ENCODE results near the gene IGLON5. TPM values are rescaled to one million over a fixed set of nuclear protein-coding genes. Genes with fewer than 3 reads are reported as not detected.

IGLON5 gene
- total RNA-seq: not detected

DNA sequence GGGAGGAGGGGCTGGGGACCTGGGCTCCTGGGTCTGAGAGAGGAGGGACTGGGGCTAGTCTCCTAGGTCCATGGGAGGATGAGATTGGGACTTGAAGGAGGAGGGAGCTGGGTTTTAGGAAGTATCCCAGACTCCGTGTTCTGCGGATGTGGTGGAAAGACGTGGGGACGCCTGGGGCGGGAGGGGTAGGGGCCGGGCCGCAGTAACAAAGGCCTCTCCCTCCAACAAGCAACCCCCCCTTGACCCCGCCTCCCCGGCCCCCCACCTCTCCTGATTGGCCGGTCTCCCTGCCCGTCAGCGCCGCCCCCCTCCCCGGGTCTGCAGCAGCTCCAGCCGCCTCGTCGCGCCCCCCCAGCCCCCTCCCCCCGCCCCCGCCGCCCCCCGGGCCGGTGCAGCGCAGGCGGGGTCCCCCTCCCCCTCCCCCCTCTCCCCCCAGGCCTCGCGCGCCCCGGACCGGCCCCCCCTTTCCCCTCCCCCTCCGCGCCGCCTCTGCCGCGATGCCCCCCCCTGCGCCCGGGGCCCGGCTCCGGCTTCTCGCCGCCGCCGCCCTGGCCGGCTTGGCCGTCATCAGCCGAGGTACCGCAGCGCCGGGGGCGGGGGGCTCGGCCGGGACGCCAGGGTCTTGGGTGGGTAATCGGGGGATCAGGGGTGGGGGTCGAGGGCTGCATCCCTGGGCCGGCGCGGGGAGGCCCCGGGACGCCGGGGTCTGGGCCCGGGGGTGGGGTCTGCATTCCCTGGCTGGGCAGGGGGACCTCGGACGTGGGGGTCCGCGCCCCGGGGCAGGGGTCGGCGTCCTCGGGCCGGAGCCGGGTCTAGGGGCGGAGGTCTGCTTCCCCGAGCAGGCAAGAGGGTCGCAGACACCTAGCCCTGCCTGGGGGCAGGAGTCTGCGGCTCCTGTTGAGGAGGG lies at the start of gene IGLON5:
Gene IGLON5, plus strand, starts transcription at position 294 of the 907 bp plus-strand sequence. Its CDS starts 204 bp downstream, at position 498.

DNA sequence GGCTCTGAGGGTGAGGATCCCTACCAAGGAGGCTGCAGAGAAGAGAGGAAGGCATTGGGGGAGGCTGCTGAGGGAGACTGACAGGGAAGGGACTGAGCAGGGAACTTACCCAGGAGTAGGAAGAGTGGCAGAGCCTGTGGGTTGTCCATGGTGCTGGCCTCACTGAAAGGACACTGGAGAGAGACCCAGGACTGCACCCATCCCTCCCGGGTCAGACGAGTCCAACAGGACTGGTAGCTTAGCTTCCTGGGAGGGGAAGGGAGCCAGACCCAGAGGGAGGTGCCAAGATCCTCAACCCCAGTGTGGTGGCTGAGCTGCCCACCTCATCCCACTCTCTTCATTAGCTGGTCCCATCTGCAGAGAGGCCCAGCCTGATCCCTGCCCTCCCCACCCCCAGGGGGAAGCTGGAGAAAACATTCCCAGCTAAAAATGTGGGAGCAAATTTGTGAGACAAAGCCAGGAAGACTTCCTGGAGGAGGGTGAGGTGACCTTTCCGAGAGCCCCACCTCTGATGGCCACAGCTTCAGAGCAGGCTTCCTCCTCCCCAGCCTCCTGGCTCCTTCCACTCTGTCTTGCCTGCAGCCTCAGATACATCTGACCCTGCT lies 30.6 kb downstream of the IGLON5 start, which contains the start of gene VSIG10L:
Gene VSIG10L, minus strand, starts transcription at position 164 of the 605 bp plus-strand sequence. Its CDS starts 15 bp downstream, at position 149.

DNA sequence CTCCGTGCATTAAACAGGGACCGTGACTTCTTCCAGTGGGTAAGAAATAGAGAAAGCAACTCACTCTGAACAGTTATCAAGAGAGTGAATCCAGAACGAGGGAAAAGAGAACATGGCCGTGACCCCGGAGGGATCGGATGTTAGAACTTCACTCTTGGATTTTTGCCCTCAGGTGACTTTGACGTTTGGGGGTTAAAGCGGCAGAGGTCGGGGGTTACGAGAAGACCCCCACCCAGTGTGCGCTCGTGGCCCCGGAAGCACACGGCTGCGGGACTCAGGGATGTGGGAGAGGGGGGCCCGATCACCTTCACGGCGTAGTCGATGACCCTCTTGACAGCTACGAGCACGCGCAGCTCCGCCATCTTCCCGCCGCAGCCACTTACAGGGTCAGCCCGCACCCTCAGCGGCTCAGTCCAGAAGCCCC lies 54.5 kb downstream of the IGLON5 start, which contains the start of gene ETFB:
Gene ETFB, minus strand, starts transcription at position 424 of the 424 bp plus-strand sequence. Its CDS starts 62 bp downstream, at position 362.

DNA sequence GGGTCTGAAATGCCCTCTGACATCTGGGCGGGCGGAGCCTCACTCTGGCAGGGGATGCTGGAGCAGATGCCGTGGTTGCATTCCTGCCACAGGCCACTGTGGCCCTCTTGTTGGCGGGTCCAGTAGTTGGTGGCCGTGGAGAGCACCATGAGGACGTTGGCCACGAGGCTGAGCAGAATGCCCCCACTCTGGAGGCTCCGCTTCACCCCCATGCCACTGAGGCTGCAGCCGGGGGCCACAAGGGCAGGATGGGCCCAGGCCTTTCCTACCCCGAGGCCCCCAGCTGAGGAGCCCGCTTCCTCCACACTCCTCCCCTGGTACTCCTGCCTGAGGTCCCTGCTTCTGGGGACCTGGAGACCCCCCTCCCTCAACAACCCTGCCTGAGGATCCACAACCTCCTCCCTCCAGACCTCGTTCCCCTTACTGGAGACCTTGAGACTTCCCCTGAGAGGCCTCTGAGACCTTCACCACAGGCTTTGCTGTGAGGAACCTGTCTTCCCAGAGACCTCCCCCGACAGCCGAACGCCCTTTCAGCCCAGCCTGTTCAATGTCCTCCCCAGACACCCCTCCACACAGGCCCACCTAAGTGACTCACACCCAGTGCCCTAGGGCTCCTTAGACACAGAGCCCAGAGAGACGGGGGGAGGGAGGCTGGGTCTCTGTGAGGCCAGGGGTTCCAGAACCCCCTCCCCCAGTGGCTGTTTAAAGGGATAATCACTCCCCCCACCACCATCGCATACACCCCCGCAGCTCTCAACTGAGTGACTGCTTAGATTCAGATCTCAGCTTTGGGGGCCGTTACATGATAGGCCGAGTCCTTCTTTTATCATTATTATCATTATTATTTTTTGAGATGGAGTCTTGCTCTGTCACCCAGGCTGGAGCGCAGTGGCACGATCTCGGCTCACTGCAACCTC lies 57.2 kb downstream of the IGLON5 start, which contains the start of gene CLDND2:
Gene CLDND2, minus strand, starts transcription at position 638 of the 917 bp plus-strand sequence. Its CDS starts 426 bp downstream, at position 212.

DNA sequence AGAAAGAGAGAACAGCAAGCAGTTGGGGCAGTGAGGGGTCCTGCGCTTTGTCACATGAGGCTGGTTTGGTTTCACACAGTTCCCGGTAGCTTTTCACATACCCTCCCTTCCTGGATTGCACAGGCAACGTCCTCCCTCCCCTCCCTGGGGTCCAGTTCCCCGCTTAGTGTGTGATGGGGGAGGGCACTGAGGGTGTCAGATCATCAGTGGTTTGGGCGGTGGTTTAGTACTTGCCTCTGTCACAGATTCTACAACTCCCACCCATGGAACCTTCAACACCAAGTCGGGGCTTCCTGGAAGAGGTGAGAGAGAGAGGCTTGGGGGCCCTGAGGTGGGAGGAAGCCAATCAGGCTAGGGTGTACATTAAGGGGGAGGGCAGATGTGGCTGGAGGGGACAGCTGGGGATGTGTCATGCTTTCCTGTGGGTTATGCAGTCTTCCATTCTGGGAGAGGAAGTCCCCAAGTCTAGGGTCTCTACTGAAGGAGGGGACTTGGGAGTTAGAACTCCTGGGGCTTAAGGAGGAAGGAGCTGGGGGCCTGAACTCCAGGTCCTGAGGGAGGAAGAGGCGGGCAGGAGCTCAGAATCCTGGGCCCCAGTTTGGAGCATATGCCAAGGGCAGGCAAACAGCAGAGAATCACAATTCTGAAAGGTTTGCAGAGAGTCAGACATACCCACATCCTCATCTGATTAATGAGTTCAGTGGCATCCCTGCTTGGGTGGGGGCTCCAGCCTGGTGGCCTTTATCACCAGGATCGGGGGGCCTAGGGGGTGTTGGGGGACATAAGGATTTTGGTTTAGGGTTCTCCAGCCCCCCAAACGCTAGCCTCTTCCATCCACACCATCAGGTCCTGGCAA lies 61.4 kb downstream of the IGLON5 start, which contains the start of gene NKG7:
Gene NKG7, minus strand, starts transcription at position 6 of the 856 bp plus-strand sequence. CDS start 119 bp downstream, outside the sequence.

Other genes starting within 250 kb of the IGLON5 start
- not detected for gene KLK13, start 246.6 kb upstream of the IGLON5 start, total RNA-seq
- under 1 TPM in 1 of 2 donors, not detected in 1; 0.33 TPM for gene KLK14, start 228.8 kb upstream of the IGLON5 start, total RNA-seq
- 1 to 10 TPM; 5.5 to 8.0 TPM for gene CTU1, start 203.2 kb upstream of the IGLON5 start, total RNA-seq
- gene SIGLEC9, start 186.7 kb upstream of the IGLON5 start, total RNA-seq: not detected
- gene SIGLEC7, start 169.3 kb upstream of the IGLON5 start, total RNA-seq: not detected
- not detected for gene CD33, start 86.6 kb upstream of the IGLON5 start, total RNA-seq
- gene SIGLECL1, start 60.6 kb upstream of the IGLON5 start, total RNA-seq: not detected
- 1 to 10 TPM; 2.1 to 3.7 TPM for gene VSIG10L, start 30.5 kb downstream of the IGLON5 start, total RNA-seq
- gene ETFB, start 54.7 kb downstream of the IGLON5 start, total RNA-seq: 100 to 1,000 TPM; 106 to 145 TPM
- not detected for gene CLDND2, start 57.4 kb downstream of the IGLON5 start, total RNA-seq
- not detected for gene NKG7, start 61.0 kb downstream of the IGLON5 start, total RNA-seq
- gene LIM2, start 76.3 kb downstream of the IGLON5 start, total RNA-seq: not detected
- gene C19orf84, start 78.9 kb downstream of the IGLON5 start, total RNA-seq: not detected
- gene SIGLEC10, start 106.0 kb downstream of the IGLON5 start, total RNA-seq: not detected
- gene SIGLEC8, start 146.8 kb downstream of the IGLON5 start, total RNA-seq: not detected
- not detected for gene CEACAM18, start 166.9 kb downstream of the IGLON5 start, total RNA-seq
- gene SIGLEC12, start 190.2 kb downstream of the IGLON5 start, total RNA-seq: not detected
- gene SIGLEC6, start 220.0 kb downstream of the IGLON5 start, total RNA-seq: not detected